GM04503 (cell line): Measurements from ENCODE around the gene RPS6KB1.
"Not testable (repeated sequence)": the region's sequence is repeated elsewhere in the genome, so short reads cannot be mapped to it uniquely, and the experiment has no call there.

Experiments
- DNase-seq: peaks from one replicate; pipeline ENCODE4 v3.0.0-alpha.2; 2012; ENCODE audit warnings: low read depth

RPS6KB1 gene

DNA sequence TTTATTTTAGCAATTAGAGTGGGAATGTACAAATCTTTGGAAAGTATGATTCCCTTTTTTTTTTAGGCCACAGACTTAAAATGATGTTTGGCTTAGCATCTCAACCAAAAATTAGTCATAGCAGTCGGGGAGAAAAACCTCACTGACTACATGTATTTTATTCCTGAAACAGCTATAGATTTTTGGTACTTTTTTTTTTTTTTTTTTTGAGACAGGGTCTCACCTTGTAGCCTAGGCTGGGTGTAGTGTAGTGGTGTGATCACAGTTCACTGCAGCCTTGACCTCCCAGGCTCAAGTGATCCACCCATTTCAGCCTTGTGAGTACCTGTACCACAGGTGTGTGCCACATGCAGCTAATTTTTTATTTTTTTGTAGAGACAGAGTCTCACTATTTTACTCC, 48.2 kb downstream of the RPS6KB1 start:
- DNase-seq, result no peak

- not testable (repeated sequence) for DNase-seq
Measured at GRCh38 chr17:59946433-59946832, 53.5 kb downstream of the RPS6KB1 start.

DNA sequence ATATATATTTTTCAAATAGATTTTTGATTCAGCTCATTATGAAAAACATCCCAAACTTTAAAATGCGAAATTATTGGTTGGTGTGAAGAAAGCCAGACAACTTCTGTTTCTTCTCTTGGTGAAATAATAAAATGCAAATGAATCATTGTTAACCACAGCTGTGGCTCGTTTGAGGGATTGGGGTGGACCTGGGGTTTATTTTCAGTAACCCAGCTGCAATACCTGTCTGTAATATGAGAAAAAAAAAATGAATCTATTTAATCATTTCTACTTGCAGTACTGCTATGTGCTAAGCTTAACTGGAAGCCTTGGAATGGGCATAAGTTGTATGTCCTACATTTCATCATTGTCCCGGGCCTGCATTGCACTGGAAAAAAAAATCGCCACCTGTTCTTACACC, 54.4 kb downstream of the RPS6KB1 start:
- not testable (repeated sequence) for DNase-seq

DNA sequence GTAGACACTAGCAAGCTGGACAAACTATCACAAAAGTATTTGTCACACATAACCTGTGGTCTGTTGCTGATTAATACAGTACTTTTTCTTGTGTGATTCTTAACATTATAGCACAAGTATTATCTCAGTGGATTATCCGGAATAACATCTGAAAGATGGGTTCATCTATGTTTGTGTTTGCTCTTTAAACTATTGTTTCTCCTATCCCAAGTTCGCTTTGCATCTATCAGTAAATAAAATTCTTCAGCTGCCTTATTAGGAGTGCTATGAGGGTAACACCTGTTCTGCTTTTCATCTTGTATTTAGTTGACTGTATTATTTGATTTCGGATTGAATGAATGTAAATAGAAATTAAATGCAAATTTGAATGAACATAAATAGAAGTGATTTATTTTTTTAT, 57.1 kb downstream of the RPS6KB1 start:
- DNase-seq, result no peak

GRCh38 chr17:59954856-59955255, 61.9 kb downstream of the RPS6KB1 start:
- no peak for DNase-seq

DNA sequence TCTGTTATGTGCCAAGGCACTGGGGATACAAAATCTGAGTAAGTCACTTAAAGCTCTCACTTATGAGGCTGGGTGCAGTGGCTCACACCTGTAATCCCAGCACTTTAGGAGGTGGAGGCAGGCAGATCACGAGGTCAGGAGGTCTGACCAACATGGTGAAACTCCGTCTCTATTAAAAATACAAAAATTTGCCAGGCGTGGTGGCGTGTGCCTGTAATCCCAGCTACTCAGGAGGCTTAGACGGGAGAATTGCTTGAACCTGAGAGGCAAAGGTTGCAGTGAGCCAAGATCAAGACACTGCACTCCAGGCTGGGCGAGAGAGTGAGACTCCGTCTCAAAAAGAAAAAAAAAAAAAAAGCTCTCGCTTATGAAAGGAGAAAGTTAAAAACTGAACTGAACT, 66.7 kb downstream of the RPS6KB1 start:
- not testable (repeated sequence) for DNase-seq

GRCh38 chr17:59962739-59963318, 69.9 kb downstream of the RPS6KB1 start:
- DNase-seq, result no peak

GRCh38 chr17:59963738-59964481, 71.0 kb downstream of the RPS6KB1 start:
- DNase-seq, result peak; percentile 27

DNA sequence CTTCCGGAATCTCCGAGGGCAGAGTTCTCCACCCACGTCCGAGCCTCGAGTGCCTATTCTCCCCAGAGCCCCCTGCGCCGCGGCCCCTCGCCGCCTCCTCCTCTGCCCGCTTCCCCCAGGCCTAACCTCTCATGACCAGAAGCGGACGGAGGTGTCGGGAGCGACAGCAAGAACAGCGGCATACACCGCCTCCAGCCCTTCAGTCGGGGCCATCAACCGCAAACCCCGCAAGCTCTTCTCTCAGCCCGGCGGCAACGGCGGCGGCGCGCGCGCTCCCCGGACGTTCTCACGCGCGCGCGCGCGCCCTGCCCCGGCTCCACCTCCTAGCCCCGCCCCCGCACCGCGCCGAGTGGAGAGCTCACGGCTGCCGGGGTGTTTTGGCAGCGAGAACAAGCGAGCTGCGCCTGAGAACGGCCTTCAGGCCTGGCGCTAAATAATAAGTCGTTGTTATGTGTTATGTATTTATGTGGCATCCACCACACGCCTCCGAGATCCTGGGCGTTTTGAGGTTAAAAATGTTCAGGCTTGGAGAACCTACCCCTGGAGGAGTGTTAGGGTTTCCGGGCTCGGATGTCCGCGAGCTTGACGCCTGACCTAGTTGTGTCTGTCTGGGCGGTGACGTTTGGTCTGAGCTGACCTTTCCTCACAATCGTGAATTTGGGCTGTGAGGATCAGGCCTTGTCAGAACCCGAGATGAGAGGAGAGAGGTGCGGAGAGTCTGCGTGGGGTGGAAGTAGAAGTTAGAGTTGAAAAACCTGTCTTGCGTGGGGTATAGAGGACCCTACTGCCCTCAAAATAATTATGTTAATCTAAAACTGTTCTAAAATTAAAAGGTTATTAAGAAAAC, 71.8 kb downstream of the RPS6KB1 start, which contains the start of gene RNFT1:
TSS of gene RNFT1 (minus strand) at position 259 of the 847 bp plus-strand sequence. CDS start at position 182, 77 bp downstream.
- peak; percentile 27 for DNase-seq

DNA sequence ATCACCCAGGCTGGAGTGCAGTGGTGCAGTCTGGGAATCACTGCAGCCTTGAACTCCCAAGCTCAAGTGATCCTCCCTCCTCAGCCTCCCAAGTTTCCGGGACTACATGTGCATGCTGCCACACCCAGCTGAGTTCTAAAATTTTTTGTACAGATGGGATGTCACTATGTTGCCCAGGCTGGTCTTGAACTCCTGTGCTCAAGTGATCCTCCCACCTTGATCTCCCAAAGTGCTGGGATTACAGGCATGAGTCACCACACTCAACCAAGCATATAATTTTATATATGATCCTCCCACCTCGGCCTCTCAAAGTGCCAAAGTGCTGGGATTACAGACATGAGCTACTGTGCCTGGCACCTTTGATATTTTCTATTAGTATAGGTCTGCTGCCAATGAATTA, 78.8 kb downstream of the RPS6KB1 start:
- not testable (repeated sequence) for DNase-seq

DNA sequence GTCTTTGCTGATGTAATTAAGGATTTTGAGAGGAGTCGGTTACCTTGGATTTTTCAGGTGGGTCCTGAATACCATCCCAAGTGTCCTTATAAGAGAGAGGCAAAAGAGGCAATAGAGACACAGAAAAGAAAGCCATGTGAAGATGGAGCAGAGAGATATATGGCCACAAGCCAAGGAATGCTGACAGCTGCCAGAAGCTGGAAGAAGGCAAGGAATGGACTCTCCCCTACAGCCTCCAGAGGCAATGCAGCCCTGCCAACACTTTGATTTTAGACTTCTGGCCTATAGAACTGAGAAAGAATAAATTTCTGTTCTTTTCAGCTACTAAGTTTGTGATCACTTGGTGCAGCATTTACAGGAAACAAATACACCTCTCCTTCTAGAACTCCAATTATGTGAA, 79.9 kb downstream of the RPS6KB1 start:
- DNase-seq, result no peak

DNA sequence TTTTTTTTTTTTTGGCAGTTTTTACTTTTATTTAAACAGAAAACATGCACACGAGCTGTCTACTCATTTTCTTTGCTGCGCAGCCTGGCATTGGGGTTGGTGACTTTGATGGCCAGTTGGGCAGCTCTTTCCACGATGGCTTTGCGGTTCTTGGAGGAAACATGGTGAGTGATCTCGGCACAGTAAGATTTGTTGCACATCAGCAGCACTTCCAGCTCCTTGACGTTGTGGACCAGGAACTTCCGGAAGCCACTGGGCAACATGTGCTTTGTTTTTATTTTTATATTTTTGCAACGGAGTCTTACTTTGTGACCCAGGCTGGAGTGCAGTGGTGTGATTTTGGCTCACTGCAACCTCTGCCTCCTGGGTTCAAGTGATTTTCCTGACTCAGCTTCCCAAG, 80.6 kb downstream of the RPS6KB1 start:
- DNase-seq, result not testable (repeated sequence)

- not testable (repeated sequence) for DNase-seq
Measured at GRCh38 chr17:59975166-59975565, 82.2 kb downstream of the RPS6KB1 start.

- not testable (repeated sequence) for DNase-seq
Measured at GRCh38 chr17:59996608-59997007, 103.7 kb downstream of the RPS6KB1 start.
